GM19397 (cell line): Measurements from ENCODE around the gene DCPS.
"Not testable (repeated sequence)": the region's sequence is repeated elsewhere in the genome, so short reads cannot be mapped to it uniquely, and the experiment has no call there.

Experiments used
- ATAC-seq: cut with Tn5 transposase; IDR thresholded peaks from one replicate; pipeline ENCODE4 v1.9.1; 2021; ENCODE audit warnings: mild to moderate bottlenecking, moderate library complexity; ENCODE audit not compliant: unreplicated experiment

DCPS gene

GRCh38 chr11:126341760-126342161, 37.9 kb downstream of the DCPS start:
- ATAC-seq = no peak

GRCh38 chr11:126343051-126343450, 39.2 kb downstream of the DCPS start:
- no peak for ATAC-seq

DNA sequence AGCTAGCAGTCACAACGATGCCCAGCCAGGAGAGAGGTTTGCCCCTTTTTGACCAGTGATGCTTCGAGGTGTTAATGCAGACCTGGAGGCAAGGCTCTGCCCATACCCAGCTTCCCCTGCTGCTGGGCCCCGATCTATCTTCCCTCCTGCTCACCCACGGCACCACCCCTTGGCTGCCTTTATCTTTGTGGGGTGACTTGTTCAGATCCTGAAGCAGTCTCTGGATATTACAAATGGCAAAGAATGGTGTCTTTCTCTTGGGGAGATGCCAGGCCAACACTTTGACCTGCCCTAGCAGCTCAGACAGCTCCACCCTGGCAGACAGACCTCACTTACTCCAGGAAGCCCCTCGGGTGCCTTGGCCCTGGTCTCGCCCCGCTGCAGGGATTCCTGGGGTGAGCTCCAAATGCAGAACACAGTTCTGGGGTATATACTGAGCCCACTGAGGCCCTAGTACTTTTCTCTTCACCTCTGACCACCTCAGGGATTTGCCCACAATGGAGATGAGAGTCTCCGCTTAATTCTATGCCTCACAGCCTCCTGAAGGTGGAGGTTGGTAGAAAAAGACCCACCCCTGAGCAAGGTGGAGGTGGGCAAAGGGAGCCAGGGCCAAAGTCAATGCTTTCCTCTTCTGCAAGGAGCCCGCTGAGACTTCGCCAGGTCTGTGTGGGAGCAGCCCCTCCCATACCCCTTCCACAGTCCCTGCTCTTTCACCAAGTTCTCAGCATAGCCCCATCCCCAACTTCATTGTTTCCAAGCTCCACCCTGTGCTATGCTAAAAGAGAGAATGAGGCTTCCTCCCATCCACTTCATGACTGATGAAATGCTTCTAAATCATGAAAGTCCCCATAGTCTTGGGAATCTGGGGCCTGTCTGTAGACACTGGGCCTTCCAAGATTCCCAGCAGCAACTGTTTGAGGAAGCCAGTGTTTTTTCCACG, 40.6 kb downstream of the DCPS start:
- ATAC-seq = no peak

DNA sequence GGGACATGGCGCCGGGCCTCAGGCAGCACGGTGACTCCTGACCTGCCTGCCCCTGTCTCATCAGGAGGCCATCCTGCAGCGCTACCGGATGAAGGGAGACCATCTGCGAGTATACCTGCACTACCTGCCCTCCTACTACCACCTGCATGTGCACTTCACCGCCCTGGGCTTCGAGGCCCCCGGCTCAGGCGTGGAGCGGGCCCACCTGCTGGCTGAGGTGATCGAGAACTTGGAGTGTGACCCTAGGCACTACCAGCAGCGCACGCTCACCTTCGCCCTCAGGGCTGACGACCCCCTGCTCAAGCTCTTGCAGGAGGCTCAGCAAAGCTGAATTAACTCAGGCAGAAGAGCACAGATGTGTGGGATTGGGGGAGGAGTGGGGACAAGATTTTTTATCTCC, 41.4 kb downstream of the DCPS start:
- ATAC-seq = no peak

- no peak for ATAC-seq
Observed at GRCh38 chr11:126345759-126346585, 42.1 kb downstream of the DCPS start.

DNA sequence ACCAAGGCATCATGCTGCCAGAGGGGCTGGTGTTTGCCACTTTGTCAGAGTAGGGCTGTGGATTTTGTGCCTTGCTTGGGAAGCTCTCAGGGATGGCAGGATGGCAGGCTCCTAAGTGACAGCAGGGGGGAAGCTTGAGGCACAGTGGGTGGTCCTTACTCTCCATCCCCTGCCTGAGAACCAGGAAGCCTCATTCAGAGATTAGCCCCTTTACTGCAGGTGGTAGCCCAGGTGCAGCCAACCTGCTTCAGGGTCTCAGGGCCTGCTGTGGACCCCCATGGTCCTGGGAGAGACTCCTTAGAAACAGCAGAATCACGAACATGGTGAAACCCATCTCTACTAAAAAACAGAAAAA, 42.7 kb downstream of the DCPS start:
- no peak for ATAC-seq

DNA sequence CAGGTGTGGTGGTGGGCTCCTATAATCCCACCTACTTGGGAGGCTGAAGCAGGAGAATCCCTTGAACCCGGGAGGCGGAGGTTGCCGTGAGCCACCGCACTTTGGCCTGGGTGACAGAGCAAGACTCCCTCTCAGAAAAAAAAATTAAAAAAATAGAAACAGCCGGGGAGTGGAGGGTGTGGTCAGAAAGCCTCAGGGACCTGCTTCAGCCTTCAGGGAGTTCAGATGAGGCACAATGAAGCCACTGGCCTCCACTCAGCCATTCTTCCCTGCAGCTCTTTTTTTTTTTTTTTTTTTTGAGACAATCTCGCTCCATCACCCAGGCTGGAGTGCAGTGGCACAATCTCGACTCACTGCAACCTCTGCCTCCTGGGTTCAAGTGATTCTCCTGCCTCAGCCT, 43.1 kb downstream of the DCPS start:
- not testable (repeated sequence) for ATAC-seq

GRCh38 chr11:126347751-126348668, 44.1 kb downstream of the DCPS start:
- ATAC-seq = no peak

- ATAC-seq = no peak
Observed at GRCh38 chr11:126348806-126349582, 45.1 kb downstream of the DCPS start.

DNA sequence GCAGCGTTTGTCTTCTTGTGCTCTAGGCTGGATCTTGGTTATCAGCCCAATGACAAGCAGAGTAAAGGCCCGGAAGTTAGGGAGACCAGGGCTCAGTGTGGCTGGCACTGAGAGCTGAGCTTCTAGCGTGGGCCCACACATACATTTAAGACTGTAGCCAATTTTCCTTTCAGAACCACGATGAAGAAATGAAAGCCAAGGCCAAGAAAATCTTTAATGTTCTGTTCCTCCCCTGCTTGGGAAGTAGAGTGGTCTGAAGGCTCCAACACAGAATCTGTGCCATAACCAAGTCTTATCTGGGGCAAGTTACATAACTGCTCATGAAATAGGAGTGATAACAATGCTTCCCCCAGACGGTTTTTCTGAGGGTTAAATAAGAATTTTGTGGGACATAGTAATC, 47.0 kb downstream of the DCPS start:
- ATAC-seq = no peak

GRCh38 chr11:126352163-126352562, 48.3 kb downstream of the DCPS start:
- no peak for ATAC-seq

- no peak for ATAC-seq
Observed at GRCh38 chr11:126352934-126353801, 49.3 kb downstream of the DCPS start.

DNA sequence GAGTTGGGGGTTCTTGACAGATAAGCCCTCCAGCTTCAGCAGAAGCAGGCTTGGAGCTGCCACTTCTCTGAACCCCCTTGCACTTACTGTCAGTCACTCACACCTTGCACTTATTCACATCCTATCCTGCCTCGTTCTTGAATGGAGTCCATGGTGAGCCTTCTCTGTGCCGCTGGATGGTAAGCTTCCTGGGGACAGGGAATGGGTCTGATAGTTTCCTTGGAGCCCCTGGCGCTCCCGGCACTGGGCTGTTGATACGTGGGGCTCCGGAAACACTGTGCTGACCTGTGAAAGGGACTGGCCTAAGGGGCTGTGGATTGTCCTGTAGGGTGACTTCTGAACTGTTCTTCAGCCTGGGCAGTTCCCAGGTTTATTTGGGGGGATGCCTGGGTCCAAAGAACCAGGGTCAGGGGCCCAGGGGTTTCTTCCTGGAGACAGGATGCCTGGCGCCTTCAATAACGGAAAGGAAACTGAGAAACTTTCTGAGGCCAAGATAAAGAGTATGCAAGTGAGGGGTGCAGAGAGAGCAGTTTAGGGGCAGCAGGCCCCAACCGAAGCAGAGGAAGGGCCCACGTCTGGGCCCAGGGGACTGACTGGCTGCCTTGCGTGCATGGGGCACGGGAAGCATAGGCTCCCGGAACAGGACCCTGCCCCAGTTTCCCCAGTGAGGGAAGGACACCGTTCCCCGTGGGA, 50.9 kb downstream of the DCPS start:
- peak; percentile 19 for ATAC-seq

DNA sequence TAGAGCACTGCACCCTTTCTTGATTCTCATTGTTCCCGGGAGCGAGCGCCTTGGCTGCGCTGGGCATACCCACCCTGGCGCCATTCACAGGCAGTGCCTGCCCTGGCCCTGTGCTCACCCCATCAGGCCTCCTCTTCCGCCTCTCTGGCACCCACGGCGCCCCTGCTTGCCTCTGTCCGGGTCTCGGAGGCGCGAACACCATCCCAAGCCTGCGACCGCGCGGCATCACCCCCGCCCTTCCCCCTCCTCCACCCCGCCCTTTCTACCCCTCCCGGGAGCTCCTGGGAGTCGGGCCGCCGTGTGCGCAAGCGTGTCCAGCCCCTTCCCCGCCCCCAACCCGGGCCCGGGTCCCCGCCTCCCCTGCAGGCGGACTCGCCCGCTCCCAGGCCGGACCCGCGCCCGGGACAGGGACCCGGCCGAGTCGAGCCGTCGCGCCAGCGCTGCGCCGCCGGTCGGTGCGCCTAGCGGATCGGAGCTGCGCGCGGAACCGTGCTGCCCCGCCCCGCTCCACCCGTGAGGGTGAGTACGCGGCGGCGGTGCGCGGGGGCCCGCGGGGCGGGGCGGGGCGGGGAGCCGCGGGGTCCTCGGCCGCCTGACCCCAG, 51.6 kb downstream of the DCPS start, which contains the start of gene ST3GAL4:
TSS of gene ST3GAL4 (plus strand) at position 363 of the 602 bp plus-strand sequence. CDS start 50,470 bp downstream, outside the sequence.
- peak; percentile 59 for ATAC-seq

DNA sequence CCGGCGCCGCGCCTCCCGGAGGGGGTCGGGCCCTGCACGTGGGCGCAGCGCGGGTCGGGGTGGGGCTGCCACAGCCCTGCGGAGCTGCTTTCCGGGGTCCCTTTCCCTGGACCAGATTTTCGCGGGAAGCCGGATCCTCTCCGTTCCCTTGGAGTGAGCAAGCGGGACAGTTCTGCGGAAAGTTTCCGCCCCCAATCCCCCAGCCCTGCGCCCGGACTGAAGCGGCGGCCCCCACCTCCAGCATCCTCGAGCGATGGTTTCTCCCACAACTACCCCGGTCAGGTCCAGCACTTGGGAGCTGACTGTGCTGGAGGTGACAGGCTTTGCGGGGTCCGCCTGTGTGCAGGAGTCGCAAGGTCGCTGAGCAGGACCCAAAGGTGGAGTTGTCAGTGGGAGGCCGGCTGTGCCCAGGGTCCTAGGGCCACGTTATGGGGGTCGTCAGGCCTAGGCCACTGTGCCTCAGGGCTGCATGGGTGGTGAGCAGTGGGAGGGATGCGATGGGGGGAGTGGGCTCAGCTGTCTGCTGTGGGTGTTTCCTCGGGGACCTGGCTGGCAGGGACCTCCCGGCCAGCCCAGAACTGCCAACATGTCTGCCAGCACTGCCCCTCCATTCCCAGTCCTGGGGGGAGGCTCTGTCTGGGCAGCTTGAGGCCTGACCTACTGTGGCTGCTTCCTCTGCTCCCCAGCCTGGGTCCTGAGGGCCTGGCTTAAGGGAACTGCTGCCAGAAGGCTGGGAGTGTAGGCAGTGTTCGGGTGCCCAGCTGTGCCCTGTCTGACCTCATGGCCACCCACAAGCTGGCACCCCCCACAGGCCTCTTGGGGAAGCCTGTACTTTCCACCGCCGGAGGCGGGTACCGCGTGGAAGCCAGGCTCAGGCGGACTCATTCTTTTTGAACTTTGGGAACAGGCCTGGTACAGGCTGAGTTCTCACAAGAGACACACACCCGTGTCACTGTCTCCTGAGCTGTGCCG, 52.4 kb downstream of the DCPS start:
- peak; percentile 15 for ATAC-seq

- ATAC-seq = no peak
Observed at GRCh38 chr11:126357055-126357962, 53.4 kb downstream of the DCPS start.
